GM18508 (cell line): ENCODE data around the gene CHST3.
"Not testable (repeated sequence)": the region's sequence is repeated elsewhere in the genome, so short reads cannot be mapped to it uniquely, and the experiment has no call there.

Source experiments
- ATAC-seq: cut with Tn5 transposase; IDR thresholded peaks from one replicate; pipeline ENCODE4 v1.9.1; 2021; ENCODE audit warnings: moderate number of reproducible peaks; ENCODE audit not compliant: insufficient read depth, unreplicated experiment

Gene CHST3

GRCh38 chr10:71971769-71972555, 7.8 kb downstream of the CHST3 start:
- no peak for ATAC-seq

- no peak for ATAC-seq
Observed at GRCh38 chr10:71972746-71973695, 8.8 kb downstream of the CHST3 start.

DNA sequence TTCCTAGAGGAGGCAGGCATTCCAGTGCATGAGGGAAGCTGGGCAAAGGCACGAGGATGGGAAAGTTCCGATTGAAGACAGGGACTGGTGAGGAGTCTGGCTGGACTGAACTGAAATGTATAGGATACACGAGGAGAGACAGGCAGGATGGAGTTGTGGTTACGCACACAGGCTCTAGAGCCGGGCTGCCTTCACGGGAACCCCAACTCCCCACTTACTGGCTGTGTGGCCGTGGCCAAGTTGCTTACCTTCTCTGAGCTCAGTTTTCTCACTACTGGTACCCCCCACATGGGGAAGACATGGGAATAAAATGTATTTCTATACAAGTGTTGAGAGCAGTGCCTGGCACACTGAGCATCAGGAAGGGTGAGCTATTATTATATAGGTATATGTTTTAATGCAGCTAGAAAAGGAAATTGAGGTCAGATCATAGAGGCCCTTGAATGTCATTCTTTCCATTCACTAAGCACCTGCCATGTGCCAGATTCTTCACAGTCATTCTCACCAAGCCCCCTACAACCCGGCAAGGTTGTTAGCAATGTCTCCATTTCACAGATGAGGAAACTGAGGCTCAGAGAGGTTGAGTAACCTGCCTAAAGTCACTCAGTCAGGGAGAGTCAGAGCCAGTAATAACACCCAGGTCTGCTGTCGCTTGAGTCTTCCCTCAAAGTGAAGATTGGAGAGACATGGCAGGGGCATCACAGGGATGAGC, 9.7 kb downstream of the CHST3 start:
- ATAC-seq = no peak

GRCh38 chr10:71974489-71975021, 10.4 kb downstream of the CHST3 start:
- ATAC-seq = no peak

DNA sequence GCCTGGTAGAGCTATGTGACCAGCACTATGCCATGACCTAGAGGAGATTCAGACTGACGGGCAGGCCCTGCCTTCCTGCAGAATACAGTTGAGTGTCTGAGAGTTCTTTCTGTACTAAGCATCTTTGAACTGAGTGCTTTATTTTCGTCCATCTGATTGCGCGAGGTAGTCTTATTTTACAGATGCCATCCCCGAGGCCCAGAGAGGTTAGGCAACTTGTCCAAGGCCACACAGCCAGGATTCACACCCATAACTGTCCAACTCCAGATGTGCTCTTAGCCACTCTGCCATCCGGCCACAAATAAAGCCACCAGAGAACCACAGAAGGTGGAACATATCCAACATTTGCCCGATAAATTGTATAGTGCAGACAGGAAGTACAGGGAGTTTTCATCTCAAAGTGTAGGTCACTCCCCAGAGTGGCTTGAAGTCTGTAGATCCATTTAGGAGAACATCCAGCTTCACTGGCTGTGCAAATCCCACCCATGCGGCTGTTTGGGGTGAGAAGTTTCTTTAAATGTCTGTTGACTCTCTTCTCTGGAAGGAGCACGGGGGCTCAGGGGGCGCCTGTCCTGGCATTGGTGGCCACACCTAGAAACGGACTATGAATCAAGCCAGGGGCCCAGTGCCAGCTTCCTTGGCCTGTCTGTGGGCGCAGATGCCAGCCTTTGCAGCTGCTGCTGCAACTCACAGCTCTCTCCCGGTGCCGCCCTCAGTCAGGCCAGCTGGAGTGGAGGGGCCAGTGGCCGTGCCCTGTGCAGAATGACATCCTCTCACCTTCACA, 11.1 kb downstream of the CHST3 start:
- ATAC-seq = no peak

- ATAC-seq = no peak
Observed at GRCh38 chr10:71975871-71976725, 11.9 kb downstream of the CHST3 start.

- not testable (repeated sequence) for ATAC-seq
Observed at GRCh38 chr10:71977614-71977903, 13.4 kb downstream of the CHST3 start.

GRCh38 chr10:71978476-71978875, 14.3 kb downstream of the CHST3 start:
- ATAC-seq = no peak

- ATAC-seq = no peak
Observed at GRCh38 chr10:71978988-71979691, 14.9 kb downstream of the CHST3 start.

DNA sequence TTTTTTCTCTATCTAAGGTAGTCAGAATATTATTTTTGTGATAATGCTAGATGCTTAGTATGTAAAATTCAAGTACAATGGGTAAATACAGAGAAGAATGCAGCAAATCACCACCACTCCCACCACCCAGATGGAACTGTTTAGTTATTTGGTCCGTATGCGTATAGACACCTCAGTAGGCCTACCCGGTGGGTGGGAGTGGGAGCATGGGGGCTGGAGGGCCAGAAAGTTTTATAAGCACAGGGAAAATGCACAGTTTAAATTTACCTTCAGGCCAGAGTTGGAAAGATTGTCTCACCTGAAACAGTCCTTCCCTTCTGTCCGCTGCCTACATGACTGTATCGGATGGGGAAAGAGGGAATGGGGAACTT, 15.5 kb downstream of the CHST3 start:
- no peak for ATAC-seq

DNA sequence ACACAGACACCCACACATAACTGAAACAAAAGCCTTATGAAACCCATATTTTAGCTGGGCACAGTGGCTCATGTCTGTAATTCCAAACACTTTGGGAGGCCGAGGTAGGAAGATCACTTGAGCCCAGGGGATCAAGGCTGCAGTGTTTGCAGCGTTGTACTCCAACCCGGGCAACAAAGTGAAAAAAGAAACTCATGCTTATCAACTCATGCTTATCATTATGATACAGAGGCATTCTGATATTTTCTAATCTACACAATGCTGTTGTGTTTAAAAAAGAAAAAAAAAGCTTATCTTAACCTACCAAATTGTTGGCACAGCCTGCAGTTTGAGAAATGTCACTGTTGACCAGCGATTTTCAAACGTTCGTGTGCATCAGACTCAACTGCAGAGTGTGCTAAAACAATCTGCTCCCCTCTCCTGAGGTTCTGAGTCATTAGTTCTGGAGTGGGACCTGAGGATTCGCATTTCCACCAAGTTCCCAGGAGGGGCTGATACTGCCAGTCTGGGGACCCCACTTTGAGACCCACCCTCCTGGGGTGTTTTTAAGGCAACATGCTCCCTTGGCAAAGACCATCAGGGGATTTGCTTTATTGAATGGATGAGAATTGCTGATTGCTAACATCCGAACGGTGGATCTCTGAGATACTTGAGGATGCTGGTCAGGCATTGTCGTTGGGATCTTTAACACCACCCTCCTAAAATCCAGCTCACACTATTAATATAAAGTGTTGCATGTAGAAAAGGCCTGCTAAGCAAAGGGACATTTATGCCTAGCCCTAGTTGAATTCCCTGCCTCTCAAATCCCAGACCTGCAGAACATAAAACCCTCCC, 16.2 kb downstream of the CHST3 start:
- no peak for ATAC-seq

DNA sequence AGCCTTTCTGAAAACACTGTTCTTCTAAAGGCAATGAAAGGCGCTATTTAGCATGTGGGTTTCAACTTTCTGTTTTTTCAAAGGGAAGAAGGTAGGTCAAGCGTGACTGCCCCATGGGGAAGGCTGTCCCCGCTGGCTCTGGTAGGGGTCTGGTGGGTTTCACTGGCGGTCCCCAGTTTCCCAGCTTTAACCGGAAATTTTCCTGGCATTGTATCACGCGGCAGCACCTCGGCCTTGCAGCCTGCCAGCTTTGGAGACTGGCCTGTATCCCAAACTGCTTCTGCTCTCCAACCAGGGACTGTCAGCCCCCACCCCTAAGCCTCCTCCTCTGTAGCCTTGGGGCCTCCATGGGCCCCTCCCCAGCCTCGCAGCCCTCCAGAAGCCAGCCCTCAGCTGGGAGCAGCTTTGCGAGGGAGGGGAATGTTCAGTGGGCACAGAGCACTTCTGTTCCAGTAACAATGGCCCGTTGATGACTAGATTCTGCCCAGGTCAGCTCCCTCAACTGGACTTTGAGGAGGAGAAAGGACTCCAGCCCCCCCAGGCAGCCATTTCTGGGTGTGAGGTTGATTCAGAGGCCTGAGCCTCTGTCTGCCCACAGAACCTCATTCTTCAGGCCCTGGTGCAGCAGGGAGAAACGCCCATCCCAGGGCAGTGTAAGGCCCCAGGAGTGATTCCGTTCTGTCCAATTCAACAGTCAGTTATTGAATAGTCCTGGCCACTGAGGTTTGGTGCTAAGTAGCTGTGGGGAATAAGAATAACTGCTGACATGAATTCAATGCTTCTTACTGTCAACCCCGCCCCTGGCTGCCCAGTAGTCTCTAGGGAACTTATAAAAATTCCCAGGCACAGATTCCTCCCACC, 17.1 kb downstream of the CHST3 start:
- ATAC-seq = no peak

- ATAC-seq = no peak
Observed at GRCh38 chr10:71981876-71982230, 17.7 kb downstream of the CHST3 start.

DNA sequence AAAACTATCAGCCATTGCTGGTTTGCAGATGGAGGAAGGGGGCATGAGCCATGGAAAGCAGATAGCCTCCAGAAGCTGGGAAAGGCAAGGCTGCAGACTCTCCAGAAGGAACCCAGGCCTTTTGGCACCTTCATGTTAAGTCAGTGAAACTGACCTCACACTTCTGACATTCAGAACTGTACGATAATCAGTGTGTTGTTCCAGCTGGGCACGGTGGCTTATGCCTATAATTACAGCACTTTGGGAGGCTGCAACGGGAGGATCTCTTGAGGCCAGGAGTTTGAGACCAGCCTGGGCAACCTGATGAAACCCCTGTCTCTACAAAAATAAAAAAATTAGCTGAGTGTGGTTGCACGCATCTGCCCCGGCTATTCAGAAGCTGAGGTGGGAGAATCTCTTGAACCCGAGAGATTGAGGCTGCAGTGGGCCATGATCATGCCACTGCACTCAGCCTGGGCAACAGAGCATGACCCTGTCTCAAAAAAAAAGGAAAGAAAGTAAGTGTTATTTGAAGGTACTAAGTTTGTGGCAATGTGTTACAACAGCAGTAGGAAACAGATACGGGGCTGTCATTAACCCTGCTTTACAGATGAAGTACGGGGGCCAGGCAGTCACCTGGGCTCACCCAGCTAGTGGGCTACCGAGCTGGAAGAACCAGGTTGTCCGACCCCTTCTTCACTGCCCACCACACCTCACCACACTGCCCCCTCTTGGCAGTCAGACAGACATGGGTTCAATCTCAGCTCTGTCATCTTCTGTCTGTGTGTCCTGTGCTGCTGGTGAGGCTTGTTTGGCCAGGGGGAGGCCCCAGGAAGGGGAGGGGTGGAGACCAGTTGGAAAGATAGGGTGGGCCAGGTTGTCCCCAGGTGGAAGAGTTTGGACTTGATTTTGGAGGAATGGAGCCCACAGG, 18.3 kb downstream of the CHST3 start:
- no peak for ATAC-seq

GRCh38 chr10:71984126-71984808, 20.1 kb downstream of the CHST3 start:
- no peak for ATAC-seq
